K562 treated with DMSO at 1 percent for 48 hours (cell line): ENCODE results near the gene LRP1B. TPM values are rescaled to one million over a fixed set of nuclear protein-coding genes. Genes with fewer than 3 reads are reported as not detected.

ENCODE experiments used
- total RNA-seq: library from RNA; unstranded; fragments of 300-600 nt; gene quantifications from 2 replicates; pipeline ENCODE4 v1.2.3, GENCODE V29; 2022; ENCODE audit warnings: low replicate concordance; ENCODE audit errors: extremely low read depth

The LRP1B gene
- not detected in 2 replicates for total RNA-seq

GRCh38 chr2:142131010-142131669 is at the start of gene LRP1B:
TSS of gene LRP1B (minus strand) at chr2:142131016. CDS start at chr2:142130729, 287 bp downstream.

